DMS 273 treated with DMSO at 0.1 percent for 48 hours (cell line): ENCODE measurements around the gene NHERF1.

Experiments
- DNase-seq: peaks from one replicate; lab custom pipeline; 2025; lab: John Stamatoyannopoulos, UW

Gene NHERF1

DNA sequence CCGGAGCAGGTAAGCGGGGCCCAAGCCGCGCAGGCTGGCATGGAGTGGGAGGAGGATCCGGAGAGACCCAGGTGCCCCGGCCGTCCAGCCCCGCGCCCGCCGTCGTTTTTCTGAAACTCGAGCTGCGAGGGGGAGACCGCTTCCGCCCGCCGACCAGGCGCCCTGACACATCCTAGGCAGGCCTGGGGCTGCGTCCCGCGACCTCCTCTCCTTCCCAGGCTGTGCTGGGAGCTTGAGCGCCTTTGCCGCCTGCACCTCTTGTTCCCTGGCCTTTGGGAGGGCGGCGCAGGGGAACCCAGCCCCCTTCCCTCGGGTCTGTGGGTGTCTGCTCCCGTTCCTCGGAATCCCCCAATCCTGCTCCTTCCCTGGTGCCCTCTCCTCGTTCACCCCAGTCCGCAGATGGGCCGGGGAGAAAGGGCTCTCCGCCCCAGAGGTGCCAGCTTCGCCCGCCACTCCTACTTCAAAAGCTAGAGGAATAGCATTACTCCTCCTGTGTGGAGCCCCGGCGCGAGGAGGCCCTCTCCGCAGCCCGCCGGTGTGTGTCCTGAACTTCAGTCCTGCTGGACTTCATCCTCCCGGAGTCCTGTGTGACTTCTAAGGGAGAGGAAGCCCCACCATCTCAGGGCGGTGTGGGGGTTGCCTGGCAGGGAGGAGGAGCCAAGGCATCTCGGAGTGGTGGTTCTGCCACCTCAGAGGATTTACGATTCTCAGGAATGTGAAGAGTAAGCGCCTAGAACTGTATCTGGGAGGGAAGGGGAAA is 1.0 kb downstream of the NHERF1 start:
- no peak for DNase-seq

GRCh38 chr17:74750039-74750326 is 1.6 kb downstream of the NHERF1 start:
- no peak for DNase-seq

DNA sequence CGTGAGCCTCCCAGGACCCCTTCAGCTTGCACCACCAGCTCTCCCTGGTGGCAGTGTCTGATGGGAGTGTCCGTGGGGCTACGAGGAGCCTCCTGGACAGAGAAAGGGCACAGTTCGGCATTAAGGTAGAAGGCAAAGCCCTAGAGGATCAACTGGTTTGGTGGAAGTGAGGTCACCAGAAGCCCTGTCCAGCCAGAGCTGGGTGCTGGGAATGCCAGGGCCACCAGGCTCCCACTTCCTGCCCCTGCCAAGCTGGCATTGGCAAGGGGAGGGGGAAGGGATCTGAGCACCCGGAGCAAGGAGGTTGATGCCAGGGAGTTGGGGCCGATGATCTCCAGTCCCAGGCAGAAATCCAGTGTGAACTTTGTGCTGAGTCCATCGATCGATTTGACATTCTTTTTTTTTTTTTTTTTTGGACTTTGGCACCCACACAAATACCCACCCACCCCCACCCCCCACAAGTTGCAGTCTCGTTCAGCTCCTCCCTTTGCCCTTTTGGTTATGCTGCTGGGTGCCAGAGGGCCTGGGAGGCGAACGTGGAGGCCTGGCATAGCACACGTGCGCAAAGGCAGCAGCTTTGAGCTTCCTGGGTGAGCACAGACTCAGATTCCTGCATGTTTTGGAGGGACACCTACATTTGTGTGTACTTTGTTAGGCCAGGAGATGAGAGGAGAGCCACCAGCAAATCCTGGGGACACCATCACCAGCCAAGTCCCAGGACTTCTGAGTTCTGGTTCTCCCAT is 2.1 kb downstream of the NHERF1 start:
- DNase-seq: no peak

GRCh38 chr17:74752415-74752814 is 4.0 kb downstream of the NHERF1 start:
- no peak for DNase-seq

- DNase-seq: no peak
These were observed 4.5 kb downstream of the NHERF1 start for GRCh38 chr17:74752822-74753401.

DNA sequence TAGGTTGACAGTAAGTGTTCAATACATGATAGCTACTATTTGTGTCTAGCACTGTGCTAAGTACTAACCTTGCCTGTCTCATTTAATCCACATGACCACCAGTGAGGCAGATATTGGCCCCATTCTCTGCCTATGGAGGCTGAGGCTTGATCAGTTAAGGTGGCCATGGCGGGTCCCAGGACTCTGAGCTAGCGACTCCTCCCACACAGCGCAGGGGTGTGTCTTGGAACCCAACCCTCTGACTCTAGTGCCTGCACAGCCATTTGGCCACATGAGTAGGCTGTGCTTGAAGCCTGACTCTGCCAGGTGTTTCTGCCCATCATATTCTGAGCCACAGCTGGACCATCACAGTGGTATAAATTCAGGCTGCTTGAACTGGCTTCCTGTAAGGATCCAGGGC is 6.4 kb downstream of the NHERF1 start:
- DNase-seq: no peak

DNA sequence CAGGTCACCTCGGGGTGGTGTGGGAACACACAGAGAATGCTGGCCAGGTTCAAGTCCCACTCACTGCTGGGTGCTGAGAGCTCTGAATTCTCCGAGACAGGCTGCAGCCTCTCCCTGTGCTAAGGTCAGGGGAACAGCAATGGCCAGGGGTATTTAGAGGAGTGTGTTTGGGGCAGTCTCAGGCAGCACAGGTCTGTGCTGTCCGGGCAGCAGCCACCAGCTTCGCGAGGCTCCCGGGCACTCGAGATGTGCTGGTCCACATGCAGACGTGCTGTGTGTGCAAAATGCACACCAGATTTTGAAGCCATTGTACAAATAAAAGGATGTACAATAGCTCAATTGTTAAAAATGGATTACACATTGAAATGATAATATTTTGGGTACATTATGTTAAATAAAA is 7.1 kb downstream of the NHERF1 start:
- no peak for DNase-seq

DNA sequence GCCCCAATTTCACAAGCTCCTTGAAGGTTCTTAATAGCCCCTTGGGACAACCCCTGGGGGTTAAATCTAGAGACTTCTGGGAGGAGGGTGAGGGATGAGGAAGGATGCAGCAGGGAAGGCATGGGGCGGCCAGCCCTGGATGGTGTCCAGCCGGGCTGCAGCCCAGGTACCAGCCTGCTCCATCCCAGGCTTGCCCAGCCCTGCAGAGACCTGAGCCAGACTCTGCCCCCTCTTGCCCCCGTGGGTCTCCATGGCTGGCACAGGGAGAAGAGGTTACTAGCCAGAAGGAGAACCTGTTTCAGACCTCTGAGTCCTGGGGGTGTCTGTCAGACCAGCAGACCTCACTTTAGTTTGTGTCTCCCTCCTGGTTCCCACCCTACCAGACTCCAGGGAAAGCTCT is 8.5 kb downstream of the NHERF1 start:
- no peak for DNase-seq

GRCh38 chr17:74757502-74757901 is 9.1 kb downstream of the NHERF1 start:
- DNase-seq: peak; percentile 47

DNA sequence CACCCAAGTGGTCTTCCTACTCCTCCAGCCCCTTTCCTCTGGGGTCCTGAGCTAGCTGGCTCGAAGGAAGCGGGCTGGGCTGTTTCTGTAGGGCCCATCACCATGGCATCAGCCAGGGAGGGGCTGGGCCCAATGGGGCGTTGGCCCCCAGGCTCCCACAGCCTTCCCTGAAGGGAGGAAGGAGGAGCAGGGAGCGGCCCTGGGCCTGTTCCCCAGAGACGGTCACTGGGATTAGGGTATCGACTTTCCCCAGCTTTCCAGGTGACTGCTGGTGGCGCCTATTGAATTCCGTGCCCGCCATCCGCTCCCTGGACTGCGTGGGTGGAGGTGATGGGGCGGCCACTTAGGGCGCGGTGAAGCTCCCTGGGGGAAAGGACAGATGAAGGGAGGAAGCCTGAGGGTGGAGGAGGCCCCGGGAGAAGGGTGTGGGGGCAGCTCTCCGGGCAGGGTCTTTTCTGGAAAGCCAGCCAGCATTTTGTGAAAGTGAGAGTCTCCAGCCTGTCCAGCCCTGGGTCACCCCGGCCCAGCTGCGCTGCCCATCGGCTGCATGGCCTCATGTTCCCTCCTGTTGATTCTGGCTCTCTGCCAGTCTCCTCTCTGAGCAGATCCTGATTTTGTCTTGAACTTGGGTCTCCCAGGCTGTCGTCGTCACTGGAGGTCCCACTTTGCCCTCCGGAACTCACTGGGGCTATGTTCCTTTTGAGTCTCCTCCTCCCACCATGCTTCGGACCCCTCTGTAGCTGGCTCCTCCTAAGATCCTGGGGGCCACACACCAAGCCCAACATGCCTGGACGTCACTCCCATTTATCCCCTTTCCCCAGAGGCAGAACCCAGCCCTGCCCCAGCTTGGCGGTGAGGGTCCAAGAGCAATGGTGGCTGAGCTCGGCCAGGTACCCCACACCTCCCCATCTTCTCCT is 9.8 kb downstream of the NHERF1 start:
- DNase-seq: no peak

- DNase-seq: peak; percentile 33
These were observed 10.4 kb downstream of the NHERF1 start for GRCh38 chr17:74758848-74759168.

- DNase-seq: peak; percentile 31
These were observed 10.9 kb downstream of the NHERF1 start for GRCh38 chr17:74759243-74759801.

GRCh38 chr17:74759941-74760340 is 11.5 kb downstream of the NHERF1 start:
- DNase-seq: no peak

- peak; percentile 96 for DNase-seq
These were observed 12.1 kb downstream of the NHERF1 start for GRCh38 chr17:74760404-74761105.

DNA sequence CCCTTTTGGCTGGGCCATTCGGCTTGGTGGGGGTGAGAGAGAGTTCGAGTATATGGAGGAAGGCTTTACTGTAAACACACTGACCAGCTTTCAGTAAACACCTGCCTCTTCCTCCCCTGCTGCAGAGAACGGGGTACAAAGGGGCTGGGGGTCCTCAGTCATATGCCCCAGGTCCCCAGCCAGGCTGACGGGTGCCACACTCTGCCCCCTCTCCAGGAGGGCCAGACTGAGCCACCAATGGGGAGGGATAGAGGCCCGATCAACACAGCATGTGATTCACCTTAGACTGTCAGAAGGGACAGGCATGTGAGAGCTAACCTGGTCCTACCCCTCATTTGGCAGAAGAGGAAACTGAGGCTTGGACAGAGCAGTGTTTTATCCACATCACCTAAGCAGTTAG is 13.0 kb downstream of the NHERF1 start:
- DNase-seq: no peak

GRCh38 chr17:74761931-74762330 is 13.5 kb downstream of the NHERF1 start:
- no peak for DNase-seq

- no peak for DNase-seq
These were observed 15.3 kb downstream of the NHERF1 start for GRCh38 chr17:74763565-74764387.

DNA sequence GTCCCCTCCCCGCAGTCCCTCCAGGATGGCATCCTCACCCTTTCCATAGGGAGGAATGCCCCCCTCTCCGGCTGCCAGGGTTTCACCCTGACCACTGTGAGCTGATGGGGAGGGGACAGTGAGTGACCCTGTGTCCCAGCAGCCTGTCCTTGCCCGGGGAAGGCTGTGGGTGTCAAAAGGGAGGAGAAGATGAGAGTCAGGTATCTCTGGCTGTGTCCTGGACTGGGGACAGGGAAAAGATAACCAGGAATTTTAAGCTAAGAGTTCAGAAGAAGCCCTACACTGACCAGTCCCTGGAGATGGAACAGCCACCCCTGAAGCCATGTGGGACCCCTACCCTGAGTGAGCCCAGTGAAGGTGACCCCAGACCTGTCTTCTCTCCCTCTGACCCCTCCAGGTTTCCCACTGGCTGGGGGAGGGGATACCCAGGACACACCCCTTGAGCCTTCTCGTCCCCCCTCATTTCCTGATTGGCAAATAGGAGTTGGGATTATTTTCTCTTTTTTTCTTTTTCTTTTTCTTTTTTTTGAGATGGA is 16.4 kb downstream of the NHERF1 start:
- DNase-seq: no peak

GRCh38 chr17:74766413-74766812 is 18.0 kb downstream of the NHERF1 start:
- no peak for DNase-seq

DNA sequence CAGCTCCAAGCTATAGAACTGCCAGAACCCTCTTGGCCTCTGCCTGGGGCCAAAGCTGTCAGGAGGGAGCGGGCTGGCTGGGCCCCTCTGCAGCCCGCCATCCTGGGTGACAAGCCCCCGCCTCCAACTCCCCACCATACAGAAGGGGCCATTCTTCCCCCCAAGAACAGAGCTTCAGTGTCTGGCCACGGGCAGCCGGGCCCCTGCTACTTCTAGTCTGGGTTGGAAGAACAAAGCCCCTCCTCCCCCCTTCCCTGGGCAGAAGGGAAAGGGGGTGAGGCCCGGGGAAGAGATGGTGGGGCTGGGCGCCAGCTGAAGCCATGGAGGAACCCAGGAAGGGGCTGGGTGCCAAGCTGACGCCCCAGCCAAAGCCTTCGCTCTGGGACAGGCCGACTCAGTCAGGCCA is 18.7 kb downstream of the NHERF1 start:
- no peak for DNase-seq
